Mesenchymal stem cell (in vitro differentiated cells and primary cell): ENCODE data around the gene PDK4.
A peak's percentile ranks its signal among the peaks of the same experiment; 100 is the strongest.

Source experiments
- DNase-seq: peaks from one replicate; pipeline ENCODE4 v3.0.0-alpha.2; 2013
- H2AFZ ChIP-seq: one replicate; pipeline ENCODE4 v1.6.1; 2013; ENCODE audit warnings: low read depth, mild to moderate bottlenecking, control low read depth, inconsistent platforms, low read length, moderate library complexity
- H2AK5ac ChIP-seq: 2 replicates; pipeline ENCODE4 v1.6.1; 2013; ENCODE audit warnings: low read length, moderate library complexity, mild to moderate bottlenecking, inconsistent platforms; ENCODE audit not compliant: severe bottlenecking
- H2BK120ac ChIP-seq: one replicate; pipeline ENCODE4 v1.6.1; 2013; ENCODE audit warnings: low read depth, mild to moderate bottlenecking, inconsistent platforms, low read length, moderate library complexity
- H2BK12ac ChIP-seq, 2 experiments: one replicate each; pipeline ENCODE4 v1.6.1; 2013; ENCODE audit warnings: inconsistent platforms in 2 of 2, low read length in 2 of 2, mild to moderate bottlenecking in 2 of 2, moderate library complexity in 2 of 2, control low read depth in 1 of 2
- H2BK15ac ChIP-seq: one replicate; pipeline ENCODE4 v1.6.1; 2013; ENCODE audit warnings: mild to moderate bottlenecking, low read depth, inconsistent platforms; ENCODE audit not compliant: poor library complexity, severe bottlenecking
- H2BK5ac ChIP-seq: 2 replicates; pipeline ENCODE4 v1.6.1; 2013; ENCODE audit warnings: low read depth, mild to moderate bottlenecking, low read length, control low read depth, inconsistent platforms; ENCODE audit not compliant: poor library complexity, severe bottlenecking
- H3K14ac ChIP-seq, 2 experiments: one replicate each; pipeline ENCODE4 v1.6.1; 2013; ENCODE audit warnings: inconsistent platforms in 2 of 2, low read length in 2 of 2, control low read depth in 1 of 2, mild to moderate bottlenecking in 1 of 2, moderate library complexity in 1 of 2
- H3K18ac ChIP-seq, 2 experiments: one replicate each; pipeline ENCODE4 v1.6.1; 2013; ENCODE audit warnings: inconsistent platforms in 2 of 2, low read length in 2 of 2, control low read depth in 1 of 2, low read depth in 1 of 2, mild to moderate bottlenecking in 1 of 2
- H3K23ac ChIP-seq, 2 experiments: one replicate each; pipeline ENCODE4 v1.6.1; 2013; ENCODE audit warnings: inconsistent platforms in 2 of 2, low read length in 2 of 2, mild to moderate bottlenecking in 2 of 2, moderate library complexity in 2 of 2, control low read depth in 1 of 2
- H3K27ac ChIP-seq: 2 replicates; pipeline ENCODE4 v1.5.1; 2013; ENCODE audit warnings: mild to moderate bottlenecking, moderate library complexity, low read length, control low read depth, inconsistent platforms; ENCODE audit not compliant: poor library complexity, severe bottlenecking
- H3K27me3 ChIP-seq, 2 experiments: 2 replicates each; pipeline versions ENCODE4 v1.6.1 to v1.7.0; 2013; ENCODE audit warnings: low read length in 2 of 2, mild to moderate bottlenecking in 2 of 2, moderate library complexity in 2 of 2, control low read depth in 1 of 2, inconsistent platforms in 1 of 2; ENCODE audit not compliant: control insufficient read depth in 1 of 2, insufficient read depth in 1 of 2
- H3K36me3 ChIP-seq, 2 experiments: 2 replicates each; pipeline versions ENCODE4 v1.6.1 to v1.7.0; 2013; ENCODE audit warnings: low read length in 2 of 2, control low read depth in 1 of 2, inconsistent platforms in 1 of 2, low read depth in 1 of 2, mild to moderate bottlenecking in 1 of 2; ENCODE audit not compliant: insufficient read depth in 2 of 2, control insufficient read depth in 1 of 2
- H3K4ac ChIP-seq, 2 experiments: one replicate each; pipeline ENCODE4 v1.6.1; 2013; ENCODE audit warnings: inconsistent platforms in 2 of 2, low read length in 2 of 2, mild to moderate bottlenecking in 2 of 2, moderate library complexity in 2 of 2, control low read depth in 1 of 2, low read depth in 1 of 2
- H3K4me1 ChIP-seq: 2 replicates; pipeline ENCODE4 v1.6.1; 2013; ENCODE audit warnings: low read depth, low read length, control low read depth; ENCODE audit not compliant: control insufficient read depth, insufficient read depth
- H3K4me2 ChIP-seq: 2 replicates; pipeline ENCODE4 v1.6.1; 2013; ENCODE audit warnings: low read length, mild to moderate bottlenecking, inconsistent platforms; ENCODE audit not compliant: poor library complexity, severe bottlenecking
- H3K4me3 ChIP-seq, 2 experiments: 2 replicates each; pipeline versions ENCODE4 v1.5.1 to v1.7.0; 2013; ENCODE audit warnings: low read length in 2 of 2, mild to moderate bottlenecking in 2 of 2, control low read depth in 1 of 2, low read depth in 1 of 2; ENCODE audit not compliant: insufficient read depth in 1 of 2
- H3K79me1 ChIP-seq: replicated peaks from 2 replicates; pipeline ENCODE4 v1.6.1; 2013; ENCODE audit warnings: mild to moderate bottlenecking, control low read depth, low read length, inconsistent platforms; ENCODE audit not compliant: poor library complexity, severe bottlenecking
- H3K9ac ChIP-seq: 2 replicates; pipeline ENCODE4 v1.7.0; 2013; ENCODE audit warnings: mild to moderate bottlenecking, low read length, moderate library complexity
- H3K9me3 ChIP-seq: 2 replicates; pipeline ENCODE4 v1.7.0; 2013; ENCODE audit warnings: mild to moderate bottlenecking, low read length; ENCODE audit not compliant: control insufficient read depth
- H4K8ac ChIP-seq: one replicate; pipeline ENCODE4 v1.6.1; 2013; ENCODE audit warnings: inconsistent platforms, mild to moderate bottlenecking, low read length, moderate library complexity
- H4K91ac ChIP-seq: one replicate; pipeline ENCODE4 v1.6.1; 2013; ENCODE audit warnings: mild to moderate bottlenecking, low read length, inconsistent platforms
- WGBS: methylation state at CpG from one replicate; pipeline ENCODE4 v1.1.7; 2013; ENCODE audit warnings: mixed read lengths; 5-methylcytosine and 5-hydroxymethylcytosine counted together

Gene PDK4

DNA sequence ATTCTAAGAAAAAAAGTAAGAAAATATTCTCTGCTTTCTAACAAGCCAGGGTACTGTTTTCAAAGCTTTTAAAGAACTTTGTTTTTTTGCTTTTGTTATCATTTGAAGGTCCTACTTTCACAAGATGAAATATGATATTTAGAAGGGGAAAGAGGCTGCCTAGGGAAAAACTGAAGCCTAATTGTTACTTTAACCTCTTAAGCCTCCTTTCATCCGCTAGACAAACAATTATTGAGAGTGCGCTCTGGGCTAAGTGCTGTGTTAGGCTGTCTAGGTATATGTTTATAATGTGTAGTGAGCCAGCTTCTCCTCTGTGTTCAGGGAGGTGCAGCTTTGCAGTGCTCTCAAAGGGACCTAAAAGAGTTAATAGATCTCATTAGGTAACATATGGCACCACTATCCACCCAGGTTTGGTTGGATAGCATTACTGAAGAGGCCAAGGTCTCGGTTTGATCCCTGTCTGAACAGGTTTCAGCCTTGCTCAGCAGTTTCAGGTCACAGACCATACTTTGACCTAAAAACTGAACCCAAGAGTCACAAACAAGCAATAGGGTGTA is 17.9 kb downstream of the PDK4 start:
- H3K18ac ChIP-seq = no peak overlapping the region
- no peak overlapping the region for H2BK12ac ChIP-seq
- WGBS = 74% methylated on average over 2 of the region's 3 CpGs

DNA sequence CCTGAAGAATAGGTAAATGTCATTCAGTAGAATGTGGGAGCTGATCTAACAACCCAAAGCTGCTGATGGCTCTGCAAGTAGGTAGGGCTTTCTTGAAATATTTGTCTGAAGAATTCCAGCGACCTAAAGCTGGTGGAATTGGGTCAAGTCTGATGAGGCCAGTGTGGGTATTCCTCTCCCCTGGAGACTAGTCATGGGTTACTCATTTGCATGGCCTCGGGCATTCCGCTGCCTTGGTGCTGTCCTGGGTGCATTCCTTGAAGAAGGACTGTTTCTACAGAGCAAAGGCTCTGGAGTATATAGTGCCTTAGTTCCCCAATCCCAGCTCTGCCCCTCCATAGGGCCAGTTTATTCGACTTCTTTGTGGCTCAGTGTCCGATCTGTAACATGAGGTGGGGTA is 19.2 kb downstream of the PDK4 start:
- Histone ChIP-seq H2BK5ac (no peak overlapping the region), H3K23ac (no peak overlapping the region), H3K18ac (peak overlapping the region in 1 of 2 experiments; percentile 43), H2AFZ (no peak overlapping the region), H3K4ac (no peak overlapping the region), H3K9me3 (no peaks in the 10 kb centered on the region), H4K91ac (no peak overlapping the region), H3K9ac (no peak overlapping the region), H2BK120ac (no peak overlapping the region), H3K14ac (no peak overlapping the region), H3K4me1 (peaks cover 3% of the 10 kb centered on the region), H3K27me3 (no peaks in the 10 kb centered on the region), H2BK15ac (no peak overlapping the region), H4K8ac (no peak overlapping the region), H3K79me1 (no peaks in the 10 kb centered on the region), H3K27ac (no peak overlapping the region), H3K4me2 (no peak overlapping the region), H3K36me3 (no peaks in the 10 kb centered on the region), H2AK5ac (no peak overlapping the region), H2BK12ac (no peak overlapping the region), H3K4me3 (no peak overlapping the region)
- 73% methylated on average over 5 of the region's 5 CpGs for WGBS
- peak; percentile 26 for DNase-seq

More for the DNA sequence above, 17.9 kb downstream of the PDK4 start:
- no peak overlapping the region for H2BK15ac ChIP-seq
- no peak overlapping the region for H4K91ac ChIP-seq
- no peak overlapping the region for H3K9ac ChIP-seq
- no peak overlapping the region for H2AK5ac ChIP-seq
- no peaks in the 10 kb centered on the region for H3K79me1 ChIP-seq
- H3K9me3 ChIP-seq = no peaks in the 10 kb centered on the region
- no peak overlapping the region for H3K23ac ChIP-seq
- H3K4ac ChIP-seq = no peak overlapping the region
- no peak overlapping the region for H4K8ac ChIP-seq
- no peak overlapping the region for H2BK5ac ChIP-seq
- peaks cover 3% of the 10 kb centered on the region for H3K4me1 ChIP-seq
- DNase-seq = no peak
- H2AFZ ChIP-seq = no peak overlapping the region
- H3K4me2 ChIP-seq = no peak overlapping the region
- H3K14ac ChIP-seq = no peak overlapping the region
- no peak overlapping the region for H3K4me3 ChIP-seq
- H2BK120ac ChIP-seq = no peak overlapping the region
- no peak overlapping the region for H3K27ac ChIP-seq
- H3K36me3 ChIP-seq = no peaks in the 10 kb centered on the region
- H3K27me3 ChIP-seq = no peaks in the 10 kb centered on the region

DNA sequence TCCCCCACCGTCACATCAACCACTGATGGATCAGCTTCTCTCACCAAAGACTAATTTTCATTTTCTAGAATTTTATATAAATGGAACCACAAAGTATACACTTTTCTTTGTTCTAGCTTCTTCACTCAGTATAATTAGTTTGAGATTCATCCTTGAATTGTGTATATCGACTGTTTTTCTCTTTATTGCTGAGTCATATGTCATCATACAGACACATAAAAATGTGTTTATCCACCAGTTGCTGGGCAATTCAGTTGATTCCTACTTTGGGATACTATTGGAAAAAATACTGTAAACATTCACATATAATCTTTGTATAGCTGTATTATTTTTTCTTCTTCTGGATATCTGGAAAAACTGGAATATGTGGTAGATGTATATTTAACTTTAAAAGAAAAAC is 26.6 kb downstream of the PDK4 start:
- Histone ChIP-seq H2BK5ac (no peak overlapping the region), H2AFZ (no peak overlapping the region), H2AK5ac (no peak overlapping the region), H3K9me3 (no peaks in the 10 kb centered on the region), H3K36me3 (no peaks in the 10 kb centered on the region), H3K23ac (no peak overlapping the region), H3K4me2 (no peak overlapping the region), H2BK12ac (no peak overlapping the region), H3K4me1 (no peaks in the 10 kb centered on the region), H3K4me3 (no peak overlapping the region), H3K79me1 (no peaks in the 10 kb centered on the region), H2BK15ac (no peak overlapping the region), H3K18ac (no peak overlapping the region), H2BK120ac (no peak overlapping the region), H3K14ac (no peak overlapping the region), H3K9ac (no peak overlapping the region), H3K27me3 (no peaks in the 10 kb centered on the region), H3K4ac (no peak overlapping the region), H3K27ac (no peak overlapping the region), H4K91ac (no peak overlapping the region), H4K8ac (no peak overlapping the region)
- no peak for DNase-seq
- 100% methylated on average over 1 of the region's 2 CpGs for WGBS

DNA sequence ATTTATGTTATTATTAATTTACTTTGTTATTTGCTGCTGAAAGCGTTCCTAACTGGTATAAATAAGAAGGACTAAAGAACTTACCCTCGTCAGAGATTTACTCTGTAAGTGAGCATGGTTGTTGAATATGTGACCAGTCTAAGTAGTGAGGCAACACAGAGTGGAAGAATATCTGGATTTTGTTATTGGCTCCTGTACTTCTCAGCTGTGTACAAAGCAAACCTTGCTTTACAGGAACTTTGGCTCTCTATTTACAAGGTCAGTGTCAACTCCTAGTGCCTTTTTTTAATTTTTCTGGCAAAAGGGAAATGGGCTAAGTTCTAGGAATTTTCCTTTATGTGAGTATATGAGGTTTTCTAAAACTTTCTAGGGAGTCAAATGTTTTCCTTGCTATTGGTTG is 35.6 kb downstream of the PDK4 start:
- H3K4me2 ChIP-seq = no peak overlapping the region
- no peak overlapping the region for H4K91ac ChIP-seq
- no peaks in the 10 kb centered on the region for H3K36me3 ChIP-seq
- no peak overlapping the region for H2AFZ ChIP-seq
- no peak overlapping the region for H3K14ac ChIP-seq
- no peak overlapping the region for H2BK15ac ChIP-seq
- no peak overlapping the region for H4K8ac ChIP-seq
- 85% methylated on average over 2 of the region's 2 CpGs for WGBS
- H2AK5ac ChIP-seq = no peak overlapping the region
- no peak overlapping the region for H3K4me3 ChIP-seq
- H3K23ac ChIP-seq = no peak overlapping the region
- no peak overlapping the region for H3K9ac ChIP-seq
- no peaks in the 10 kb centered on the region for H3K27me3 ChIP-seq
- H2BK120ac ChIP-seq = no peak overlapping the region
- H3K18ac ChIP-seq = no peak overlapping the region
- no peaks in the 10 kb centered on the region for H3K4me1 ChIP-seq
- no peaks in the 10 kb centered on the region for H3K9me3 ChIP-seq
- no peak for DNase-seq
- no peak overlapping the region for H3K4ac ChIP-seq
- H2BK12ac ChIP-seq = no peak overlapping the region
- H3K79me1 ChIP-seq = no peaks in the 10 kb centered on the region
- no peak overlapping the region for H3K27ac ChIP-seq
- H2BK5ac ChIP-seq = no peak overlapping the region
